Stimulated activated CD4-positive, alpha-beta T cell treated with anti-CD3 and anti-CD28 coated beads, Interleukin-15, amount 100 ng/mL, for 48 hours (primary cell): Measurements from ENCODE around the gene ABCA8.

ENCODE experiments used
- DNase-seq, 2 donors: peaks; one replicate each; pipeline ENCODE4 v3.0.0-alpha.2; 2020; ENCODE audit warnings: low read depth in 2 of 2

Gene ABCA8

DNA sequence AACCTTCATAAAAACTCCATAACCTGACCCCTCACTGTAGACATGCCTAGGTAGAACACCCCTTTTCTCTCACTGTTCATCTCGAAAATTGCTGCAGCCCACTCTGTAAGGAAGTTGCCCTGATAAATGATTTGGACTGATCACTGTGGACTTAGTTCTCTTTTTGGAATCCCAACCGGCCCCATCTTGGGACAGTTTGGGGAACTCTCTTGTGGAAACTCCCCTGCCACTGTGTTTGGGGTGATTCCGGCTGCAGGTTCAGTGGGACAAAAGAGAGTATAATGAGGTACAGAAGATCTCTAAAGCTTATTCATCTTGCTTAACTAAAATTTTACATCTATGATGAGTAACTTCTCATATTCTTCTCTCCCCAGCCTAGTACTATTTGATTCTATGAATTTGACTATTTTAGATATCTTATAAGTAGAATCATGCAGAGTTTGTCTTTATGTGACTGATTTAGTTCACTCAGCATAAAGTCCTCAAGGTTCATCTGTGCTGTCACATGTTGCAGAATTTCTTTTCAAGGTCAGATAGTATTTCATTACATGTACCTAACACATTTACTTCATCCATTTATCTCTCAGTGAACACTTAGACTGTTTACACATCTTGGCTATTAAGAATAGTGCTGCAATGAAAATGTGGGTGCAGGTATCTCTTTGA is 84.9 kb downstream of the ABCA8 start:
- no peak for DNase-seq

GRCh38 chr17:68868708-68869107 is 86.5 kb downstream of the ABCA8 start:
- no peak for DNase-seq

- no peak for DNase-seq
Observed at GRCh38 chr17:68867759-68868516, 87.3 kb downstream of the ABCA8 start.

DNA sequence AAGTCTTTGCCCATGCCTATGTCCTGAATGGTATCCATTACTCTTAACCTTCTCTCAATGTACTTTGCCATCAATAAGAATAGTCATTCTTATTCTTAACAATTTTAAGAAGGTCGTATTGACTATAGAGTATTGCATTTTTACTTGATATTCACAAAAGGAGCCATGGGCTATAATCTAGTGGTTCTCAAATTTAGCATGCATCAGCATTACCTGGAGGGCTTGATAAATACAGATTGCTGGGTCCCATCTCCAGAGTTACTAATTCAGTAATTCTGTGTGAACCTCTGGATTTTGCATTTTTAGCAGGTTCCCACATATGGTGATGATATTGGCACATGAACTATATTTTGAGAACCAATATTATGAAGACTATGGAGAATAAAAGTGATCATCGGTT is 89.6 kb downstream of the ABCA8 start:
- DNase-seq: no peak

DNA sequence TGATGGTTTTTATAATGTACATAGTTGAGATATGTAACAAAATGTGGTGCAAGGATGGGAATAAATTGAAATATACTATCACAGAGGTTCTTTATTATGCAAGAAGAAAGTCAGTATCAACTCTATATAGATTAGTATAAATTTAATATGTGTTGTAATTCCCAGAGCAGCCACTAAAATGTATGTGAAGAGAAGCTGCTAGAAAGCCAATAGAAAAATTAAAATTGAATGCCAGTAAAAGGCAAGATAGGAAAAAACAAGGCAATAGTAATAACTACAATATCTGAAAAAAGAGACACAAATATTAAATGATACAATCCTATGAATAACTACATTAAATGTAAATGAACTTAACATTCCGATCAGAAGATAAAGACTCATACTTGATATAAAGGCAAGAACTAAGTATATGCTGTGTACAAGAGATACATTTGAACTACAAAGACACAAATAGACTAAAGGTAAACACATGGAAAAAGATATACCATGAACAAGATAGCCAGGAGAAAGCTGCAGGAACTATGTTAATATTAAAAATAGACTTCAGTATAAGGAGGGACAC is 92.0 kb downstream of the ABCA8 start:
- no peak for DNase-seq

DNA sequence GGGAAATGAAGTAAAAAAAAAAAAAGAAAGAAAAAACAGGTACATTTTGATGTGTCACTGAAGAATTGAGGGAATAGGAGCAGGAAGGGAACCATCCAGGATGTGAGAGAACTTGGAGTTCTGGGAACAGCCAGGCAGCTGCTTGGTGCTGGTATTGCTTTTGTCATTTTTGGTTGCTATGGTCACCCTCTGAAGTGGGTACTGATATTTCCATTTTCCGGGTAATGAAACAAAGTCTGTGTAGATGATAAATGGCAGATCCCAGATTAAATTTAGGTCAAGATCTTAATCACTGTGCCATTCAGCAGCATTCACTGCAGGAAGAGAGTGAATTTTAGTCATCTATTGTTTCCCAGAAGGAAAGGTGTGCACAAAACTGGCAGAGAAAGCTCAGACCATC is 93.6 kb downstream of the ABCA8 start:
- DNase-seq: no peak

- no peak for DNase-seq
Observed at GRCh38 chr17:68860941-68861340, 94.3 kb downstream of the ABCA8 start.

- DNase-seq: no peak
Observed at GRCh38 chr17:68854452-68854851, 100.7 kb downstream of the ABCA8 start.

DNA sequence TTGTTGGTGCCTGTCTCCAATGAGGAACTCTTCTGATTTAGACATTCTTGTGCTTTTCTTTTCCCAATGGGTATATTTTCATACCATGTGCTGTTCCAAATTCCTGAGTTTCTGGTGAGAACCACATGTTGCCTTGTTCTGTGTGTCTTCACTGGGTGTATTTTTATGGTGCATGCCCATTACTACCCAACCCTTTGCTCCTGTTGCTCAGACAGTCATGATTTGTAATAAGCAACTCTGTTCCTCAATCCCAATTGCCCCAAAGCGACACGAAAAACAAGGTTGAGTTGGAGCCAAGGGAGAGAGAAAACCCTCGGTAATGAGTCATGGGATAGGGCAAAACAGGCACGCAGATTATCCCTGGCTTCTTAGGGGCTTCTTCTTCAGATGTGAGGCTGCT is 101.8 kb downstream of the ABCA8 start:
- DNase-seq: no peak

- no peak for DNase-seq
Observed at GRCh38 chr17:68853036-68853435, 102.2 kb downstream of the ABCA8 start.

DNA sequence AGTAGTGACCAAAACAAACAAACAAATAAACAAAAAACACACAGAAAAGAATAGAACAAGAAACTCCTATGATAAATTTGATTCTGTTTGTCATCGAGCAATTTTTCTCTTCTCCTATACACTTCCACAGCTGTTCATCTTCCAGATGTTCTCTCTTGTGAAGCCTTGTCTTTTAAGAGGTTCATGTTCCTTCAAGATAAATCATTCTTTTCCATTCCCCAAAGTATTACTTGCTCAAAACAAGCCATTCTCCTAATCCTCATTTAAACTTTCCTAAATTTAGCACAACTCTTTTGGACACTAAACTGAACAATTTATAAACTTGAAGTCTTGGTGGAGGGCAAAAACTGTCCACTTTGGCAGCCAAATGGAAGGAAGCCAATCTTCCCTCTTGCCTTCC is 103.3 kb downstream of the ABCA8 start:
- no peak for DNase-seq

DNA sequence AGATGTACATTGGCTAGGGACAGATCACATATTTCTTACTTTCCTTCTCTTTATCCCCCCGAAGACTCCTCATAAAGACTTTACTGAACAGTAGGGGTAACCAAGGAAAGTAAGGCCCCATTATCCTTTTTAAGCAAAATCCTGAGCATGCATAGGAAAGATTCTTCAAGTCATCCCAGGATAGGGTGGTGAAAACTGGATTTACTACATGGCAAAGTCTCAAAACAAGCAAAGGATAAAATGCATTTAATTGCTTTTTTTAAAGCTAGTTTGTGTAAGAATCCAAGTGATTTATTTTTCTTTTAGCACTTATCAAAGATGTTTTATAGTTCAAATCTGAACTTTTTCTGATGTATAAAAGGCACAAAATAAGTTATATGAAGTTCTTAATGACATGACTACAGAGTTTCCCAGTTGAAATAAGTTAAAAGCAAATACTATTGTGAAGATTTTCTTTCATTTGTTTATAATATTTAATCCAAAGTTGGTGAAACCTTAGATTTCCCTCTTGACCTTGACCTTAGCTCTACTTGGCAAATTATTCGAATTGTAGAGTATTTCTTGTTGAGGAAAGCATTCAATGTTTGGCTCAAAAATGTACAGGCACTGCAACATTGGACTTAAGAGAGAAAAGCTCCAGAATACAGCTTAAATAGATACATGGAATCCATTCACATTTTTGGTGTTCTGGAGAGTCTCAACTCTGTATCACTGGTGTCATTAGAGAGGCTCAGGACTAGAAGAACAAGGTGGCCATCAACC is 104.3 kb downstream of the ABCA8 start:
- no peak for DNase-seq

DNA sequence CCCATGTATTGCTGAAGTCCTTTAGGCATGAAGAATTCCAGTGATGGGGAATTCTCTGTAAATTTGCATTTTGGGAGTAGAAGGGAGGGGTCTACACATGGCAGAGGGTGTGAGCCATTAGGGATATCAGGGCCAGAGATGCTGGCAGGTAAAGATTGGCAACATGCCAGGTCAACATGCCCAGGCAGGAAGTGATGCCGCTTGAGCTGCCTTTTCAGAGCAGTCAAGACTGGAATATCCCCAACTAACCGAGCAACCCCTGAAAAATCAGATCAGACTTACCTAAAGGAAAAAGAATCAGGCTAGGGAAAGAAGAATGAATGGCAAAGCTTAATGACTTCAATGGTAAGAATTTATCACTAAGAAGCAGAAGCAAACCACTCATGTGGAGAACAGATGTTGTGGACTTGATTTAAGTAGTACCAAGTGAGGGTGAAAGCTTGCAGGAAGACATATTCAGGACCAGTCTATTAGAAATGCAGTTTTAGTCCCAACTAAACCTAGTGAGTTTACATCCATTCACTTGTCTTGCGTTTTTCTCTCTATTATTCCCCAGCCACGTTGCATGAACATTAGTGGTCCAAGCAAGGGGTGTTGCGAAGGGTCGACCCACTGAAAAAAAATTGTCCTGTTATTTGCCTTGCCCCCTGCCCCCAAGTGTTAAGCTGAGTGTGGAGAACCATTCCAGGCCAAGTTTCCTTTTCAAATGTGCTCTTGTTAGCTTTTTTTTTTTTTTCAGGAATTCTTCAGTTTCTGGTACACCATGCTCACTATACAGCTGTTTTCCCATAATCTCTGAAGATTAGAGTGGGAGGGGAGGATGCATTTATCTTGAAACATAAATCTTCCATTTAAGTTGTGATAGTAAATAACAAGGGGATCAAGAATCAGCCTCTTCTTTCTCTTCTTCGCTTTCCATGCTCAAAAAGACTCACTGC is 105.2 kb downstream of the ABCA8 start:
- DNase-seq: no peak

DNA sequence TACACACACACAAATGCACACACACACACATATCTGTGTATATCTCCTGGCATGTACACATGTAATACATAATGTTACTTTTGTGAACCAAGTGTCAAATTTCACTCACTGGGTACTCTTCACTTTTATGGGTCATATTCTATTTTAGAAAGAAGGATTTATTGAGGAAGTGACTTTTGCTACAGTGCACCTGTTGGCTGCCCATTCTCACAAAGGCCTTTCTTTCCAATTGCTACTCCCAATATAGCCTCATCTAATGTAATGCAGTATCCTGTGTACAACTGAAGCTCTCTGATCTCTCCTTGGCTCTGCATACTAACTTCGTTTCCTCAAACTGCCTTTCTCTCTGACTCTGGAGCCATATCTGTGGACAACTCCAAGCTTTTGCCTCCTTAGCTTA is 107.5 kb downstream of the ABCA8 start:
- no peak for DNase-seq

GRCh38 chr17:68843522-68843921 is 111.7 kb downstream of the ABCA8 start:
- no peak for DNase-seq

DNA sequence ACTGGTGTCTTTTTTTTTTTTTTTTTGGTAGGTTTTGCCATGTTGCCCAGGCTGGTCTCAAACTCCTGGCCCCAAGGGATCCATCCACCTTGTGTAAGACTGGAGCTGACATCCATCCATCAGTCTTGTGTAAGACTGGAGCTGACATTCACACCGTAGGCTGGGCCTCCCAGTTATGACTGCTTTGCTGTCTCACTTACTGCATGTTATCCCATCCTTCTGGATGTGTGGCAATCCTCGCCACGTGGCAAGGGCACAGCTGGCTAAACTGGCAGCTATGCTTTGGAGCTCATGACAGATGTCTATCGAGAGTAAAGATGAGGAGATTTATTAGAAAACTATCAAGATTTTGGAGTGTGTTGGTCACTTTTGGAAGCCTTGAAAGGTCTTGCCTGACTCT is 115.1 kb downstream of the ABCA8 start:
- DNase-seq: no peak

DNA sequence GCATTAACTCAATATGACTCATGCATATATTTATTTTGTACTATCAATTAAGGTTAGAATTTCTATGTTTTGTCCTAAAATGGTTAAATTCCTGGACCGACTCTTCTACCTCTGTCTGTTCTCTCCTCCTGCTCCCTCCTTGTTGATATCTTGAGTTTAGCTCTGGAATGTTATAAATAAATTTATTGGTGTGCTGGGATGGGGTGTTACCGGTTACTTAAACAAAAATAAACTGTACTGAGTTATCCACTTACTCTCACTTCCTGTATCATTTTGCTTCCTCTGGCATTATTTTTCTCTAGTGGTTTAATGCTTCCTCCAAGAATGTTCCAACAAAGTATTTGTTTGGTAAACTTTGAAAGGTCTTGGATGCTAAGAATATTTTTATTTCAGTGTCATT is 120.1 kb downstream of the ABCA8 start:
- DNase-seq: no peak

- no peak for DNase-seq
Observed at GRCh38 chr17:68834328-68834836, 120.8 kb downstream of the ABCA8 start.

- no peak for DNase-seq
Observed at GRCh38 chr17:68832109-68832802, 122.9 kb downstream of the ABCA8 start.

DNA sequence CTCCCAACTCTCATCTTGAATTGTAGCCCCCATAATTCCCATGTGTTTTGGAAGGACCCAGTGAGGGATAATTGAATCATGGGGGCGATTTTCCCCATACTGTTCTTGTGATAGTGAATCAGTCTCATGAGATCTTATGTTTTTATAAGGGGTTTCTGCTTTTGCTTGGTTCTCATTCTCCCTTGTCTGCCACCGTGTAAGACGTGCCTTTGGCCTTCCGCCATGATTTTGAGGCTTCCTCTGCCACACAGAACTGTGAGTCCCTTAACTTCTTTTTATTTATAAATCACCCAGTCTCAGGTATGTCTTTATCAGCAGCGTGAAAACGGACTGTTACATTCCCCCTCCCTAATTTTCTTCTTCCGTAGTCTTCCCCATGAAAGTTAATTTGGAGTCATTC is 124.0 kb downstream of the ABCA8 start:
- no peak for DNase-seq

- DNase-seq: no peak
Observed at GRCh38 chr17:68830313-68830712, 124.9 kb downstream of the ABCA8 start.
